Measurements from ENCODE around the gene NHERF1.

Gene NHERF1

GRCh38 chr17:74732042-74732867, 16.2 kb upstream of the NHERF1 start:
- H3K27me3 ChIP-seq (ENCODE audit: control insufficient read depth in 1 of 2, insufficient read depth in 2 of 2, low read length in 2 of 2): peaks cover 23 to 33% of the 10 kb centered on the region in 2 donors
- H3K9ac ChIP-seq (ENCODE audit: low read length in 2 of 2): no peak overlapping the region
- H3K36me3 ChIP-seq (ENCODE audit: control insufficient read depth in 2 of 2, insufficient read depth in 2 of 2, low read length in 2 of 2): no peaks in the 10 kb centered on the region
- H3K4me3 ChIP-seq (ENCODE audit: low read length in 2 of 2): no peak overlapping the region
- no peaks in the 10 kb centered on the region for H3K9me3 ChIP-seq (ENCODE audit: control insufficient read depth in 2 of 2, low read length in 2 of 2)
- no peak overlapping the region for H3K27ac ChIP-seq (ENCODE audit: low read length)
- H3K4me1 ChIP-seq (ENCODE audit: control insufficient read depth, insufficient read depth, low read length): peaks cover 2% of the 10 kb centered on the region

- no peak overlapping the region for H3K27ac ChIP-seq (ENCODE audit: low read length)
- peaks cover 35 to 46% of the 10 kb centered on the region in 2 donors for H3K27me3 ChIP-seq (ENCODE audit: control insufficient read depth in 1 of 2, insufficient read depth in 2 of 2, low read length in 2 of 2)
- no peak overlapping the region for H3K9ac ChIP-seq (ENCODE audit: low read length in 2 of 2)
- peaks cover 12% of the 10 kb centered on the region for H3K4me1 ChIP-seq (ENCODE audit: control insufficient read depth, insufficient read depth, low read length)
- H3K9me3 ChIP-seq (ENCODE audit: control insufficient read depth in 2 of 2, low read length in 2 of 2): no peaks in the 10 kb centered on the region
- H3K4me3 ChIP-seq (ENCODE audit: low read length in 2 of 2): no peak overlapping the region
- H3K36me3 ChIP-seq (ENCODE audit: control insufficient read depth in 2 of 2, insufficient read depth in 2 of 2, low read length in 2 of 2): no peaks in the 10 kb centered on the region
Measured at GRCh38 chr17:74733365-74734122, 14.9 kb upstream of the NHERF1 start.

- Histone ChIP-seq H3K27ac (ENCODE audit: low read length) (no peak overlapping the region), H3K36me3 (ENCODE audit: control insufficient read depth in 2 of 2, insufficient read depth in 2 of 2, low read length in 2 of 2) (no peaks in the 10 kb centered on the region), H3K9me3 (ENCODE audit: control insufficient read depth in 2 of 2, low read length in 2 of 2) (no peaks in the 10 kb centered on the region), H3K4me3 (ENCODE audit: low read length in 2 of 2) (no peak overlapping the region), H3K9ac (ENCODE audit: low read length in 2 of 2) (no peak overlapping the region), H3K4me1 (ENCODE audit: control insufficient read depth, insufficient read depth, low read length) (peaks cover 12% of the 10 kb centered on the region), H3K27me3 (ENCODE audit: control insufficient read depth in 1 of 2, insufficient read depth in 2 of 2, low read length in 2 of 2) (peaks cover 42 to 53% of the 10 kb centered on the region in 2 donors)
Measured at GRCh38 chr17:74734256-74734655, 14.2 kb upstream of the NHERF1 start.

GRCh38 chr17:74736513-74737298, 11.7 kb upstream of the NHERF1 start, which contains the start of gene RAB37:
Gene RAB37, plus strand, starts transcription at chr17:74737256. Its CDS starts 17 bp downstream, at chr17:74737273.
- Histone ChIP-seq H3K4me1 (ENCODE audit: control insufficient read depth, insufficient read depth, low read length) (peaks cover 12% of the 10 kb centered on the region), H3K4me3 (ENCODE audit: low read length in 2 of 2) (peak within 1 kb of the TSS; percentile 43 to 52), H3K36me3 (ENCODE audit: control insufficient read depth in 2 of 2, insufficient read depth in 2 of 2, low read length in 2 of 2) (no peaks in the 10 kb centered on the region), H3K9ac (ENCODE audit: low read length in 2 of 2) (peak within 1 kb of the TSS in 1 of 2 donors; percentile 42), H3K9me3 (ENCODE audit: control insufficient read depth in 2 of 2, low read length in 2 of 2) (no peaks in the 10 kb centered on the region), H3K27ac (ENCODE audit: low read length) (no peak within 1 kb of the TSS), H3K27me3 (ENCODE audit: control insufficient read depth in 1 of 2, insufficient read depth in 2 of 2, low read length in 2 of 2) (peaks cover 51 to 61% of the 10 kb centered on the region in 2 donors)

- Histone ChIP-seq H3K9me3 (ENCODE audit: control insufficient read depth in 2 of 2, low read length in 2 of 2) (no peaks in the 10 kb centered on the region), H3K4me1 (ENCODE audit: control insufficient read depth, insufficient read depth, low read length) (peaks cover 15% of the 10 kb centered on the region), H3K4me3 (ENCODE audit: low read length in 2 of 2) (peak overlapping the region; percentile 43 to 52), H3K27ac (ENCODE audit: low read length) (no peak overlapping the region), H3K36me3 (ENCODE audit: control insufficient read depth in 2 of 2, insufficient read depth in 2 of 2, low read length in 2 of 2) (no peaks in the 10 kb centered on the region), H3K27me3 (ENCODE audit: control insufficient read depth in 1 of 2, insufficient read depth in 2 of 2, low read length in 2 of 2) (peaks cover 51 to 66% of the 10 kb centered on the region in 2 donors), H3K9ac (ENCODE audit: low read length in 2 of 2) (no peak overlapping the region)
Measured at GRCh38 chr17:74737299-74738050, 11.0 kb upstream of the NHERF1 start.

GRCh38 chr17:74738051-74738996, 10.1 kb upstream of the NHERF1 start:
- Histone ChIP-seq H3K27me3 (ENCODE audit: control insufficient read depth in 1 of 2, insufficient read depth in 2 of 2, low read length in 2 of 2) (peaks cover 44 to 58% of the 10 kb centered on the region in 2 donors), H3K9ac (ENCODE audit: low read length in 2 of 2) (peak overlapping the region in 1 of 2 donors; percentile 42), H3K27ac (ENCODE audit: low read length) (no peak overlapping the region), H3K4me3 (ENCODE audit: low read length in 2 of 2) (peak overlapping the region; percentile 43 to 44), H3K4me1 (ENCODE audit: control insufficient read depth, insufficient read depth, low read length) (peaks cover 15% of the 10 kb centered on the region), H3K9me3 (ENCODE audit: control insufficient read depth in 2 of 2, low read length in 2 of 2) (no peaks in the 10 kb centered on the region), H3K36me3 (ENCODE audit: control insufficient read depth in 2 of 2, insufficient read depth in 2 of 2, low read length in 2 of 2) (no peaks in the 10 kb centered on the region)

GRCh38 chr17:74739227-74739831, 9.1 kb upstream of the NHERF1 start:
- peaks cover 15% of the 10 kb centered on the region for H3K4me1 ChIP-seq (ENCODE audit: control insufficient read depth, insufficient read depth, low read length)
- peaks cover 41 to 49% of the 10 kb centered on the region in 2 donors for H3K27me3 ChIP-seq (ENCODE audit: control insufficient read depth in 1 of 2, insufficient read depth in 2 of 2, low read length in 2 of 2)
- H3K36me3 ChIP-seq (ENCODE audit: control insufficient read depth in 2 of 2, insufficient read depth in 2 of 2, low read length in 2 of 2): no peaks in the 10 kb centered on the region
- no peak overlapping the region for H3K27ac ChIP-seq (ENCODE audit: low read length)
- H3K4me3 ChIP-seq (ENCODE audit: low read length in 2 of 2): no peak overlapping the region
- no peak overlapping the region for H3K9ac ChIP-seq (ENCODE audit: low read length in 2 of 2)
- H3K9me3 ChIP-seq (ENCODE audit: control insufficient read depth in 2 of 2, low read length in 2 of 2): no peaks in the 10 kb centered on the region

- Histone ChIP-seq H3K9ac (ENCODE audit: low read length in 2 of 2) (no peak overlapping the region), H3K27me3 (ENCODE audit: control insufficient read depth in 1 of 2, insufficient read depth in 2 of 2, low read length in 2 of 2) (peaks cover 41 to 51% of the 10 kb centered on the region in 2 donors), H3K4me3 (ENCODE audit: low read length in 2 of 2) (no peak overlapping the region), H3K36me3 (ENCODE audit: control insufficient read depth in 2 of 2, insufficient read depth in 2 of 2, low read length in 2 of 2) (no peaks in the 10 kb centered on the region), H3K9me3 (ENCODE audit: control insufficient read depth in 2 of 2, low read length in 2 of 2) (no peaks in the 10 kb centered on the region), H3K4me1 (ENCODE audit: control insufficient read depth, insufficient read depth, low read length) (peaks cover 21% of the 10 kb centered on the region), H3K27ac (ENCODE audit: low read length) (no peak overlapping the region)
Measured at GRCh38 chr17:74740173-74740572, 8.3 kb upstream of the NHERF1 start.

Measured in stomach smooth muscle (tissue), 2 donors.